Activated CD8-positive, alpha-beta T cell treated with anti-CD3 and anti-CD28 coated beads for 36 hours (primary cell): ENCODE results near the gene ELP1. TPM values are rescaled to one million over a fixed set of nuclear protein-coding genes. Genes with fewer than 3 reads are reported as not detected.

Experiments used
- ATAC-seq: fragments of 200-7000 bp; cut with Tn5 transposase; one replicate; pipeline ENCODE4 v1.10.0; 2021; ENCODE audit warnings: mild to moderate bottlenecking, moderate library complexity
- CTCF ChIA-PET: fragments of 350-600 bp; sonication (Branson Sonifier 250); formaldehyde crosslinking; loops from one replicate; lab custom pipeline; 2021; ENCODE audit warnings: antibody characterized with exemption; lab: Charles Lee
- POLR2A ChIA-PET: fragments of 350-600 bp; sonication (Branson Sonifier 250); formaldehyde crosslinking; loops from one replicate; lab custom pipeline; 2021; ENCODE audit warnings: antibody characterized with exemption; lab: Charles Lee
- DNase-seq: peaks from one replicate; pipeline ENCODE4 v3.0.0-alpha.2; 2020
- H3K27ac Mint-ChIP-seq: one replicate; pipeline ENCODE4 v1.8.0; 2021; ENCODE audit warnings: mild to moderate bottlenecking, mixed read lengths
- H3K27me3 Mint-ChIP-seq: one replicate; pipeline ENCODE4 v1.8.0; 2021; ENCODE audit warnings: mixed read lengths
- H3K36me3 Mint-ChIP-seq: one replicate; pipeline ENCODE4 v1.8.0; 2021; ENCODE audit warnings: low read depth, mixed read lengths
- H3K4me1 Mint-ChIP-seq: one replicate; pipeline ENCODE4 v1.8.0; 2021; ENCODE audit warnings: low read depth, mixed read lengths
- H3K4me3 Mint-ChIP-seq: one replicate; pipeline ENCODE4 v1.8.0; 2021; ENCODE audit warnings: mild to moderate bottlenecking, moderate library complexity, mixed read lengths
- H3K9me3 Mint-ChIP-seq: one replicate; pipeline ENCODE4 v1.8.0; 2021; ENCODE audit warnings: mixed read lengths
- intact Hi-C: fragments of 100-400 bp; cut with micrococcal nuclease; formaldehyde crosslinking; loops from one replicate; pipeline ENCODE4 v1.10.0; 2022
- total RNA-seq, 2 experiments: library from RNA; stranded (reverse); gene quantifications; one replicate each; pipeline ENCODE4 v1.2.3, GENCODE V29; 2021
- TF ChIP-seq, protein P1 (sequence below): fragments of 200-600 bp; IDR thresholded peaks from one replicate; pipeline ENCODE4 v1.8.0; 2022; ENCODE audit warnings: antibody characterized with exemption, mild to moderate bottlenecking

The ELP1 gene
- total RNA-seq, 2 experiments from 2014 or later: 25.9 to 28.7 TPM

DNA sequence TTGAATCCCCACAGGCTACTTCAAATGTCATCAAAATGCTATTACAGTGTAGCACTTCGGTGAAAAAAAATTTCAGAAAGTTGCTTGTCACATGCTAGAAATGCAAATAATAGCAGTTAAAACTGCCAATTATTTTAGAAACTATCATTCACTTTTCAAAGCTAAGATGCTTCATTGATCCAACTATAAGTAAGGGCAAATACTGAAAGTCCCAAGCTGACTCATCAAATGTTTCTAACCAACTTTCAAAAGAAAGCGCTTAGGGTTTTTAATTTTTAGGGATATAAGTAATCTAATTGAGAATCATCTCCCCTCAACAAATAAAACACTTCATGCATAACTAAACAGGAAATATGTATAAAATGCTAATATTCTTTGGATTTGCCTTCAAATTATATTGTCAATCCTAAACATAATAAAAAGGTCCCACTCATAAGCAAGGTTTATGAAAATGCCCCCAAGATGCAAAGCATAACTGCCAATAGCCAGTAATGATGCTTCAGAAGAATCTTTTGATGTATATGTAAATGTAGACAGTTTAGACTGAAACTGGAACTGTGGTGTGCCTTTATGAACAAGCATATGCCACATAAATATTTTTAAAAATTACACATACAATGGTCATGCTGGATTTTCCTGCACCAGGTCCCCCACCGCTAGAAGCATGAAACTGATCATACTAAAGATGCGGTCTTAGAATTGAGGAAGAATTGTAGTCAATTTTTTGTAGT lies 59.7 kb downstream of the ELP1 start:
- Mint-ChIP-seq H3K4me3 (no peak overlapping the region), H3K9me3 (no peaks in the 10 kb centered on the region), H3K4me1 (no peaks in the 10 kb centered on the region), H3K27me3 (no peaks in the 10 kb centered on the region), H3K27ac (no peak overlapping the region), H3K36me3 (peaks cover 61% of the 10 kb centered on the region)
- ChIA-PET POLR2A (no interaction called here), CTCF (interaction anchor here (0.6 kb wide), 1 partner anchor 368 kb away, joined by 3 read pairs; no protein-coding TSS in a partner anchor)
- no peak for ATAC-seq
- no peak for DNase-seq
- TF ChIP-seq, protein P1, sequence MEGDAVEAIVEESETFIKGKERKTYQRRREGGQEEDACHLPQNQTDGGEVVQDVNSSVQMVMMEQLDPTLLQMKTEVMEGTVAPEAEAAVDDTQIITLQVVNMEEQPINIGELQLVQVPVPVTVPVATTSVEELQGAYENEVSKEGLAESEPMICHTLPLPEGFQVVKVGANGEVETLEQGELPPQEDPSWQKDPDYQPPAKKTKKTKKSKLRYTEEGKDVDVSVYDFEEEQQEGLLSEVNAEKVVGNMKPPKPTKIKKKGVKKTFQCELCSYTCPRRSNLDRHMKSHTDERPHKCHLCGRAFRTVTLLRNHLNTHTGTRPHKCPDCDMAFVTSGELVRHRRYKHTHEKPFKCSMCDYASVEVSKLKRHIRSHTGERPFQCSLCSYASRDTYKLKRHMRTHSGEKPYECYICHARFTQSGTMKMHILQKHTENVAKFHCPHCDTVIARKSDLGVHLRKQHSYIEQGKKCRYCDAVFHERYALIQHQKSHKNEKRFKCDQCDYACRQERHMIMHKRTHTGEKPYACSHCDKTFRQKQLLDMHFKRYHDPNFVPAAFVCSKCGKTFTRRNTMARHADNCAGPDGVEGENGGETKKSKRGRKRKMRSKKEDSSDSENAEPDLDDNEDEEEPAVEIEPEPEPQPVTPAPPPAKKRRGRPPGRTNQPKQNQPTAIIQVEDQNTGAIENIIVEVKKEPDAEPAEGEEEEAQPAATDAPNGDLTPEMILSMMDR: no peak
- intact Hi-C loops: no loop called here

DNA sequence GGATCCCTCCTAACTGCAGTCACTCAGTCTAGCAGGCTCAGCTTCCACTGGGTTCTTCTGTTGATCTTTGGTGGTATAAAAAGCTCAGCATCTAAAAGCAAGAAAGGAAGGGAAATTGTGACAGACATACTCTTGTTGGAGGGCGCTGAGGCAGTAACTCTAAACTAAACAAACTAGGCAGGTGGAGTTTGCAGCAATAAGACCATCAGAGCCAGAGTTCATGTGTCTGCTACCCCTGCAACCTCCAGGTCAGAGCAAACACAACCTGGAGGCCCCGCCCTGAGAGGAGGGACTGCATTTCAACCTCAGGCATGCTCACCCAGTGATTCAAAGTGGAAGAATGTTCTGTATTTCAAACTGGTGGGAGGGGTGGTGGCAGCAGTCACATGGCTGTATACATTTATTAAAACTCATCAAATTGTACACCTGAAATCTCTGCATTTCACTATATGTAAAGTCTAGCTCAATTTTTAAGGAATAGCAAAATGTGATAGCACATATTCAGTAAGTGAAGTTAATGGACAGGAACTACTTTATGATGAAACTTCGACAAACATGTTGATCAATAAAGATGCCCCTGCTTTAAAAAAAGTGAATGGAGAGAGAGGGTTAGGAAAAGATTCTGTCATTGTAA lies 64.7 kb downstream of the ELP1 start:
- DNase-seq: no peak
- H3K4me1 Mint-ChIP-seq: no peaks in the 10 kb centered on the region
- POLR2A ChIA-PET: no interaction called here
- H3K36me3 Mint-ChIP-seq: peaks cover 49% of the 10 kb centered on the region
- H3K27me3 Mint-ChIP-seq: no peaks in the 10 kb centered on the region
- intact Hi-C loops: no loop called here
- TF ChIP-seq, protein P1: no peak
- H3K9me3 Mint-ChIP-seq: no peaks in the 10 kb centered on the region
- H3K27ac Mint-ChIP-seq: no peak overlapping the region
- CTCF ChIA-PET: no interaction called here
- H3K4me3 Mint-ChIP-seq: no peak overlapping the region
- no peak for ATAC-seq

DNA sequence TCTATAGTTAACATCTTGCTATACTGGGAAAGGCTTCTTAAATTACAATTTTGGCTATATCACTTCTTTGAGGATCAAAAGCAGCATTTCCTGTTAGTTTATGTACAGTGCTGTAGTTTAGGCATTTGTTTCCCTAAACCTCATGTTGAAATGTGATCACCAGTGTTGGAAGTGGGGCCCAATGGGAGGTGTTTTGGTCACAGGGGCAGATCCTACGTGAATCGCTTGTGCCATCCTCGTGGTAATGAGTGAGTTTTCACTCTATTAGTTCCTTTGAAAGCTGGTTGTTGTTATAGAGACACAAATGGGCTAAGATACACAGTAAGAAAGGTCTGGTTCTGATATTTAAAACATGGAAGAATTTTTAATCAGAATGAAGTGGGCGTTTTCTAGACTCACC lies 66.1 kb downstream of the ELP1 start:
- no peaks in the 10 kb centered on the region for H3K4me1 Mint-ChIP-seq
- H3K4me3 Mint-ChIP-seq: no peak overlapping the region
- H3K36me3 Mint-ChIP-seq: peaks cover 38% of the 10 kb centered on the region
- intact Hi-C loops: no loop called here
- CTCF ChIA-PET: no interaction called here
- H3K9me3 Mint-ChIP-seq: no peaks in the 10 kb centered on the region
- POLR2A ChIA-PET: no interaction called here
- TF ChIP-seq, protein P1: no peak
- H3K27me3 Mint-ChIP-seq: no peaks in the 10 kb centered on the region
- H3K27ac Mint-ChIP-seq: no peak overlapping the region
- ATAC-seq: no peak
- no peak for DNase-seq

DNA sequence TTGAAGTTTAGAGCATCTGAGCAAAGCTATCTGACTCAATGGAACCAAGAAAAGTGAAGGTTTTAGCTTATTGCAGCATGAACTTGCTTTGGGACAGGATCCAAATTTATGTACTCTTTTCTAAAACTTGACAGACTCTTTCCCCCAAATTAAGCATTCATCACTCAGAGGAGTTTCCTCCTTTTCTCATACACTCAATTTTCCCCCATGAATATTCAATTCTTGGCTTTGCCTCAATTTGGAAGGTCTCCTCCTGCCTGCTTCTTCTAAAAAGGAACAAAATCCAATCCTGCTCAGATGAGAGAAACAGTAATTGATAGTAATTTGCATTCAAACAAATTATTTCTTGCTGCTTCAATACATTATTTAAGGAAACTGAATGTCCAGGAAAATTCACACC lies 66.8 kb downstream of the ELP1 start:
- POLR2A ChIA-PET: no interaction called here
- intact Hi-C loops: no loop called here

More for the DNA sequence above, 66.8 kb downstream of the ELP1 start:
- Mint-ChIP-seq H3K4me3 (no peak overlapping the region), H3K27ac (no peak overlapping the region), H3K27me3 (no peaks in the 10 kb centered on the region), H3K36me3 (peaks cover 36% of the 10 kb centered on the region), H3K9me3 (no peaks in the 10 kb centered on the region), H3K4me1 (no peaks in the 10 kb centered on the region)
- ATAC-seq (no peak), DNase-seq (no peak)
- CTCF ChIA-PET: no interaction called here
- TF ChIP-seq, protein P1: no peak
